Keratinocyte (primary cell): ENCODE measurements around the gene AKIP1. TPM values are rescaled to one million over a fixed set of nuclear protein-coding genes. Genes with fewer than 3 reads are reported as not detected.

Source experiments
- DNase-seq: peaks from one replicate; pipeline ENCODE4 v3.0.0-alpha.2; 2011; ENCODE audit warnings: low read depth, missing footprints, low spot score
- FAIRE-seq: peaks from 2 replicates; lab custom pipeline; 2011; peaks lifted over from hg19 to GRCh38; lab: Jason Lieb, UNC
- H2AFZ ChIP-seq: 2 replicates; pipeline ENCODE4 v1.6.0; 2012; ENCODE audit warnings: low read length, control low read depth, inconsistent platforms; ENCODE audit not compliant: control insufficient read depth
- H3K27ac ChIP-seq: 2 replicates; pipeline ENCODE4 v1.5.1; 2011; ENCODE audit warnings: low read length; ENCODE audit not compliant: control insufficient read depth, insufficient read depth
- H3K27me3 ChIP-seq: 3 replicates; pipeline ENCODE4 v1.6.0; 2011; ENCODE audit warnings: low read length; ENCODE audit not compliant: control insufficient read depth, insufficient read depth; ENCODE audit errors: extremely low read depth
- H3K36me3 ChIP-seq, 2 experiments: 2 replicates in 1 of 2; 3 replicates in 1 of 2; pipeline ENCODE4 v1.5.1; 2011; ENCODE audit warnings: low read length in 2 of 2, mild to moderate bottlenecking in 1 of 2; ENCODE audit not compliant: control insufficient read depth in 2 of 2, insufficient read depth in 2 of 2; ENCODE audit errors: extremely low read depth in 1 of 2
- H3K4me1 ChIP-seq: 3 replicates; pipeline ENCODE4 v1.5.1; 2011; ENCODE audit warnings: low read length; ENCODE audit not compliant: control insufficient read depth, insufficient read depth; ENCODE audit errors: extremely low read depth
- H3K4me2 ChIP-seq: 3 replicates; pipeline ENCODE4 v1.6.0; 2011; ENCODE audit warnings: low read depth, low read length; ENCODE audit not compliant: control insufficient read depth, insufficient read depth; ENCODE audit errors: extremely low read depth
- H3K4me3 ChIP-seq, 3 experiments: fragments of 200-600 bp in 1 of 3; sonication (generic) in 1 of 3; 2 replicates in 2 of 3; 3 replicates in 1 of 3; pipeline ENCODE4 v1.5.1; 2011 to 2016; ENCODE audit warnings: low read length in 3 of 3, mild to moderate bottlenecking in 3 of 3, control low read depth in 2 of 3, inconsistent platforms in 1 of 3, low read depth in 1 of 3, mixed read lengths in 1 of 3, mixed run types in 1 of 3, moderate library complexity in 1 of 3; ENCODE audit not compliant: control insufficient read depth in 2 of 3, insufficient read depth in 2 of 3; ENCODE audit errors: extremely low read depth in 1 of 3
- H3K79me2 ChIP-seq: 2 replicates; pipeline ENCODE4 v1.6.0; 2012; ENCODE audit warnings: low read length; ENCODE audit not compliant: control insufficient read depth, insufficient read depth
- H3K9ac ChIP-seq: 3 replicates; pipeline ENCODE4 v1.6.0; 2011; ENCODE audit warnings: low read length; ENCODE audit not compliant: control insufficient read depth, insufficient read depth; ENCODE audit errors: extremely low read depth
- H3K9me1 ChIP-seq: 3 replicates; pipeline ENCODE4 v1.6.0; 2011; ENCODE audit warnings: low read length; ENCODE audit not compliant: control insufficient read depth, insufficient read depth; ENCODE audit errors: extremely low read depth
- H3K9me3 ChIP-seq: 2 replicates; pipeline ENCODE4 v1.5.1; 2012; ENCODE audit warnings: low read depth, low read length; ENCODE audit not compliant: control insufficient read depth
- H4K20me1 ChIP-seq: 3 replicates; pipeline ENCODE4 v1.6.0; 2011; ENCODE audit warnings: low read length; ENCODE audit not compliant: control insufficient read depth, insufficient read depth; ENCODE audit errors: extremely low read depth
- CTCF ChIP-seq, 3 experiments: IDR thresholded peaks in 1 of 3; conservative IDR thresholded peaks in 1 of 3; optimal IDR thresholded peaks in 1 of 3; 2 replicates in 2 of 3; 3 replicates in 1 of 3; pipeline versions ENCODE3 to v1.5.1; 2011; ENCODE audit warnings: low read length in 3 of 3, mild to moderate bottlenecking in 3 of 3, moderate library complexity in 2 of 3, control low read depth in 1 of 3, inconsistent platforms in 1 of 3; ENCODE audit not compliant: insufficient read depth in 2 of 3; ENCODE audit errors: extremely low read depth in 1 of 3
- EZH2 ChIP-seq: IDR thresholded peaks from one replicate; pipeline ENCODE4 v1.6.1; 2012; ENCODE audit warnings: inconsistent platforms, mild to moderate bottlenecking, low read length, moderate library complexity
- dilution Hi-C: fragments of 300-500 bp; cut with MboI; formaldehyde crosslinking; loops from one replicate; pipeline ENCODE4 v1.7.0; 2020; ENCODE audit warnings: low sequenced_read_pairs; ENCODE audit not compliant: extremely low pct_ligation_motif_present
- polyA plus RNA-seq, 5 experiments: library from polyadenylated mRNA; depleted of rRNA in 3 of 5; stranded (reverse) in 3 of 5; stranded (forward) in 1 of 5; unstranded in 1 of 5; fragments of >200 nt; gene quantifications; 1 replicate in 1 of 5; 2 replicates in 3 of 5; 3 replicates in 1 of 5; pipeline versions ENCODE4 v1.2.1 to v1.2.3, GENCODE V29; 2011 to 2012; ENCODE audit warnings: missing spikeins in 2 of 5, low read depth in 1 of 5, low replicate concordance in 1 of 5

The AKIP1 gene
- polyA plus RNA-seq, 1 donor (not counting 4 experiments of a cell fraction or from before 2014, with no cell fraction given), result 46.4 TPM

- Histone ChIP-seq H3K36me3 (peaks cover 21 to 32% of the 10 kb centered on the region in 2 experiments), H3K9ac (no peak overlapping the region), H3K4me3 (no peak overlapping the region), H2AFZ (no peak overlapping the region), H3K9me1 (no peaks in the 10 kb centered on the region), H4K20me1 (no peaks in the 10 kb centered on the region), H3K27ac (no peak overlapping the region), H3K4me2 (peak overlapping the region; percentile 13), H3K27me3 (no peaks in the 10 kb centered on the region), H3K4me1 (peaks cover 32% of the 10 kb centered on the region), H3K9me3 (no peaks in the 10 kb centered on the region), H3K79me2 (peaks cover 13% of the 10 kb centered on the region)
- DNase-seq (no peak), FAIRE-seq (peak; percentile 82)
- dilution Hi-C loops, result no loop called here
- no peak for TF ChIP-seq CTCF (optimal IDR thresholded peaks at IDR 0.05 in 1 of 3, IDR thresholded peaks at IDR 0.05 in 1 of 3, conservative IDR thresholded peaks at IDR 0.05 in 1 of 3; ENCODE audit: extremely low read depth in 1 of 3, insufficient read depth in 2 of 3, low read length in 3 of 3)
- no peak for TF ChIP-seq EZH2
Measured at GRCh38 chr11:8917157-8917825, 6.3 kb downstream of the AKIP1 start.

- Histone ChIP-seq H3K4me2 (no peak overlapping the region), H3K4me1 (no peaks in the 10 kb centered on the region)
Measured at GRCh38 chr11:8922691-8923090, 11.7 kb downstream of the AKIP1 start.

More at GRCh38 chr11:8922691-8923090, 11.7 kb downstream of the AKIP1 start:
- TF ChIP-seq CTCF (optimal IDR thresholded peaks at IDR 0.05 in 1 of 3, IDR thresholded peaks at IDR 0.05 in 1 of 3, conservative IDR thresholded peaks at IDR 0.05 in 1 of 3; ENCODE audit: extremely low read depth in 1 of 3, insufficient read depth in 2 of 3, low read length in 3 of 3), result no peak
- no peak for TF ChIP-seq EZH2
- H3K27me3 ChIP-seq, result no peaks in the 10 kb centered on the region
- dilution Hi-C loops, result no loop called here
- FAIRE-seq (no peak), DNase-seq (no peak)
- no peaks in the 10 kb centered on the region for H3K79me2 ChIP-seq
- H3K27ac ChIP-seq, result no peak overlapping the region
- no peak overlapping the region for H3K4me3 ChIP-seq
- H4K20me1 ChIP-seq, result no peaks in the 10 kb centered on the region
- H3K9me3 ChIP-seq, result no peaks in the 10 kb centered on the region
- H3K36me3 ChIP-seq, result peaks cover 14 to 23% of the 10 kb centered on the region in 2 experiments
- H2AFZ ChIP-seq, result no peak overlapping the region
- no peak overlapping the region for H3K9ac ChIP-seq
- H3K9me1 ChIP-seq, result no peaks in the 10 kb centered on the region
